CD14-positive monocyte (primary cell): ENCODE results near the gene SLC25A21. TPM values are rescaled to one million over a fixed set of nuclear protein-coding genes. Genes with fewer than 3 reads are reported as not detected.

Experiments
- DNase-seq, 3 donors: peaks; one replicate each; pipeline ENCODE4 v3.0.0-alpha.2; 2011 to 2022
- H2AFZ ChIP-seq: 2 replicates; pipeline ENCODE4 v1.6.0; 2012; ENCODE audit warnings: mild to moderate bottlenecking, low read depth, low read length, inconsistent platforms; ENCODE audit not compliant: insufficient read depth, poor library complexity, severe bottlenecking
- H3K27ac ChIP-seq, 2 donors: 1 replicate in 1 of 2; 2 replicates in 1 of 2; pipeline ENCODE4 v1.5.1; 2012 to 2013; ENCODE audit warnings: low read length in 2 of 2, control low read depth in 1 of 2, inconsistent platforms in 1 of 2, low read depth in 1 of 2, mild to moderate bottlenecking in 1 of 2
- H3K27me3 ChIP-seq, 2 donors: one replicate each; pipeline versions ENCODE4 v1.6.0 to v1.6.1; 2011 to 2013; ENCODE audit warnings: low read length in 2 of 2; ENCODE audit not compliant: control insufficient read depth in 2 of 2, insufficient read depth in 2 of 2
- H3K36me3 ChIP-seq, 2 donors: replicated peaks in 1 of 2; 1 replicate in 1 of 2; 2 replicates in 1 of 2; pipeline versions ENCODE4 v1.5.1 to v1.6.1; 2012 to 2013; ENCODE audit warnings: low read length in 2 of 2, control low read depth in 1 of 2, inconsistent platforms in 1 of 2, mild to moderate bottlenecking in 1 of 2; ENCODE audit not compliant: insufficient read depth in 2 of 2, control insufficient read depth in 1 of 2
- H3K4me1 ChIP-seq, 2 donors: 1 replicate in 1 of 2; 2 replicates in 1 of 2; pipeline versions ENCODE4 v1.5.1 to v1.6.1; 2012 to 2013; ENCODE audit warnings: low read length in 2 of 2, control low read depth in 1 of 2, inconsistent platforms in 1 of 2, mild to moderate bottlenecking in 1 of 2, moderate library complexity in 1 of 2; ENCODE audit not compliant: insufficient read depth in 2 of 2, control insufficient read depth in 1 of 2
- H3K4me2 ChIP-seq: replicated peaks from 2 replicates; pipeline ENCODE3; 2012; ENCODE audit warnings: low read length, moderate library complexity, mild to moderate bottlenecking; ENCODE audit not compliant: poor library complexity, severe bottlenecking; ENCODE audit errors: extremely low read depth
- H3K4me3 ChIP-seq, 3 experiments: fragments of 200-600 bp in 1 of 3; sonication (generic) in 1 of 3; replicated peaks in 1 of 3; 1 replicate in 2 of 3; 2 replicates in 1 of 3; pipeline ENCODE4 v1.5.1; 2011 to 2013; ENCODE audit warnings: low read length in 3 of 3, mild to moderate bottlenecking in 3 of 3, control low read depth in 2 of 3, low read depth in 2 of 3, inconsistent platforms in 1 of 3, moderate library complexity in 1 of 3
- H3K79me2 ChIP-seq: 2 replicates; pipeline ENCODE4 v1.6.0; 2012; ENCODE audit warnings: mild to moderate bottlenecking, control low read depth, inconsistent platforms, low read length, moderate library complexity; ENCODE audit not compliant: insufficient read depth
- H3K9ac ChIP-seq: 2 replicates; pipeline ENCODE4 v1.6.0; 2017; ENCODE audit warnings: low read length, mild to moderate bottlenecking; ENCODE audit not compliant: insufficient read depth, poor library complexity, severe bottlenecking
- H3K9me3 ChIP-seq, 2 donors: replicated peaks in 1 of 2; 1 replicate in 1 of 2; 2 replicates in 1 of 2; pipeline versions ENCODE4 v1.5.1 to v1.6.1; 2012 to 2013; ENCODE audit warnings: low read length in 2 of 2, control low read depth in 1 of 2; ENCODE audit not compliant: control insufficient read depth in 1 of 2, insufficient read depth in 1 of 2
- H4K20me1 ChIP-seq: 2 replicates; pipeline ENCODE4 v1.6.0; 2012; ENCODE audit warnings: mild to moderate bottlenecking, low read length, control low read depth, moderate library complexity; ENCODE audit not compliant: insufficient read depth
- H3K27ac Mint-ChIP-seq, 7 donors: one replicate each; pipeline ENCODE4 v1.8.0; 2020; ENCODE audit warnings: mild to moderate bottlenecking in 7 of 7, mixed read lengths in 7 of 7, moderate library complexity in 6 of 7, inconsistent platforms in 2 of 7
- H3K27me3 Mint-ChIP-seq, 3 donors: one replicate each; pipeline ENCODE4 v1.8.0; 2021 to 2022; ENCODE audit warnings: low read depth in 3 of 3, mild to moderate bottlenecking in 3 of 3, mixed read lengths in 3 of 3, moderate library complexity in 3 of 3, inconsistent platforms in 1 of 3
- H3K36me3 Mint-ChIP-seq, 2 donors: one replicate each; pipeline ENCODE4 v1.8.0; 2020; ENCODE audit warnings: mixed read lengths in 2 of 2, inconsistent platforms in 1 of 2, mild to moderate bottlenecking in 1 of 2
- H3K4me1 Mint-ChIP-seq: one replicate; pipeline ENCODE4 v1.8.0; 2020; ENCODE audit warnings: mild to moderate bottlenecking, mixed read lengths
- H3K4me3 Mint-ChIP-seq, 2 donors: one replicate each; pipeline ENCODE4 v1.8.0; 2020; ENCODE audit warnings: mild to moderate bottlenecking in 2 of 2, mixed read lengths in 2 of 2, moderate library complexity in 1 of 2
- H3K9me3 Mint-ChIP-seq, 7 donors: one replicate each; pipeline ENCODE4 v1.8.0; 2020 to 2022; ENCODE audit warnings: mixed read lengths in 7 of 7, mild to moderate bottlenecking in 6 of 7, moderate library complexity in 6 of 7, inconsistent platforms in 2 of 7
- WGBS: methylation state at CpG from one replicate; pipeline ENCODE4 v1.1.5; 2013; ENCODE audit warnings: missing lambda C conversion rate; ENCODE audit not compliant: insufficient coverage; 5-methylcytosine and 5-hydroxymethylcytosine counted together
- intact Hi-C, 2 donors: fragments of 100-400 bp; cut with micrococcal nuclease; formaldehyde crosslinking; loops; one replicate each; pipeline versions ENCODE4 v1.15.0 to v1.15.1; 2023
- polyA plus RNA-seq, 3 donors: library from polyadenylated mRNA; depleted of rRNA in 1 of 3; unstranded in 2 of 3; stranded (reverse) in 1 of 3; fragments of 300-500 nt in 2 of 3; fragments of >200 nt in 1 of 3; fragmentation: Illumina TruSeq in 2 of 3; gene quantifications; 1 replicate in 2 of 3; 2 replicates in 1 of 3; pipeline ENCODE4 v1.2.3, GENCODE V29; 2012 to 2021
- TF ChIP-seq, protein P1 (sequence below): fragments of 200-600 bp; IDR thresholded peaks from one replicate; pipeline ENCODE4 v1.8.0; 2022; ENCODE audit warnings: antibody characterized with exemption, mild to moderate bottlenecking

Gene SLC25A21
- polyA plus RNA-seq, 3 donors: not detected

DNA sequence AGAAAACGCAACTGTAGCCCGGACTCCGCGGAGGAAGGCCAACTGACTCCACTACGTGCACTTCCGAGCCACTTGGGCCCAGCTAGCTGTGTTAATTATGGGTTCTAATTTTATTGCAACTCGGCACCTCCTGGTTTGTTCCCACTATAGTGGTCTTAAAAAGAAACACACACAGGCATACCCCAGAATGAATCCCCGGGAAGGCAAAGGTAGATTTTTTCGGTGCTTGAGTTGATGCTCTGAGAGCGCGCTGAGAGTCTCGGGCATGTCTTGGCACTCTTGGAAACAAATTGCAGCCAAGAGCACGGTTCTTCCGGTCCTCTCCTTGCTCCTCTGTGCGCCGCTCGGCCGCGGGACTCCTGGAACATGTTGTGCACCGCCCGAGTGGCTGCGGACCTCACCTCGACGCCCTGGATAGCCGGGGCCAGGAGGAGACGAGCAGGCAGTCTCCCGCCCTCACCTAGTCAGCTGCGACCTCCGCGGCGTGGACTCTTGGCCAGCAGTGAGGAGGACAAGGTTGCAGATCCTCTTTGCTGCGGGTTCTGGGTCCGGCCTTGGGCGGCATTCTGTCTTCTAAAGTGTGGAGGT is 517.5 kb downstream of the SLC25A21 start:
- 7% methylated on average over 27 of the region's 34 CpGs for WGBS

DNA sequence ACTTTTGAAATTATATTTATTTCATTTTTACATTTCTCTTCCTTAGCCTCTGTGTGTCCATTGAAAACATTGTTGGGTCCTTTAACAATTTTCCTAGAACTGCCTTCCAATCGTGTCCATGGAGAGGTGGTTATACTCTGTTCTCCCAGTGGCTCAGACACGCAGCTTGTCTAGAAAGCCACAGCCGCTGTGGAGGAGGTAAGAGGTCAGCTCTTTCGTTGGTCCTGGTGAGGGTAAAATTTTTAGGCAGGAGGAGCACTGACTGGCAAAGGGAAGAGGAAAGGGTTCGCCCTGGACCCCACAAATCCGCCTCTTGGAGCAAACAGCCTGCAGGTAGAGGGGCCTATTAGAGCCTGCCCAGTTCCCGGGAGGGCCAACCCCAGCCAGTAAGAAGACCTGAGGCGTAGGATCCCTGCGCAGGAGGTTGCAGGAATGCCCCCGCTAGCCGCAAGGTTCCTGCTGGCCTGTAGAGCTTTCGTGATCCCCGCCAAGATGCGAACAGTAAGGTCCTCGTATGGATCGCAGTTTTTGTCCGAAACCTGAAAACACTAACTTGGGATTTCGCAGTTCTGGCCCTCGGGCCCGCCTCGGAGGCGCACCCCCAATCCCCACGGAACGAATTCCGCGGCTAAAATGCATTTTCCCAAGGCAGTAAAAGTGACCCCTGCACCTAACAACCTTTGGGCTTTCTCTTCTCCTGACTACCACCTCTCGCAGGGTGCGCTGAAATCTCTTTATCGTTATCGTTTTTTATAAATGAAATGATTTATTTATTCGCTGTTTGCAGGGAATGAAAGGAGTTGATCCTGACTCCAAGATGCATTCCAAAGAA is 518.2 kb downstream of the SLC25A21 start:
- Histone ChIP-seq H3K9me3 (peaks cover 26 to 58% of the 10 kb centered on the region in 2 donors), H3K27me3 (peaks cover 90 to 97% of the 10 kb centered on the region in 2 donors), H4K20me1 (no peaks in the 10 kb centered on the region), H3K9ac (no peak overlapping the region), H3K4me1 (peaks cover 0 to 7% of the 10 kb centered on the region in 2 donors), H2AFZ (no peak overlapping the region), H3K36me3 (no peaks in the 10 kb centered on the region), H3K27ac (no peak overlapping the region), H3K4me2 (no peak overlapping the region), H3K4me3 (no peak overlapping the region), H3K79me2 (no peaks in the 10 kb centered on the region)
- 9% methylated on average over 26 of the region's 31 CpGs for WGBS
- H3K27ac Mint-ChIP-seq: no peak overlapping the region
- peaks cover 3 to 18% of the 10 kb centered on the region in 2 donors for H3K36me3 Mint-ChIP-seq
- TF ChIP-seq, protein P1, sequence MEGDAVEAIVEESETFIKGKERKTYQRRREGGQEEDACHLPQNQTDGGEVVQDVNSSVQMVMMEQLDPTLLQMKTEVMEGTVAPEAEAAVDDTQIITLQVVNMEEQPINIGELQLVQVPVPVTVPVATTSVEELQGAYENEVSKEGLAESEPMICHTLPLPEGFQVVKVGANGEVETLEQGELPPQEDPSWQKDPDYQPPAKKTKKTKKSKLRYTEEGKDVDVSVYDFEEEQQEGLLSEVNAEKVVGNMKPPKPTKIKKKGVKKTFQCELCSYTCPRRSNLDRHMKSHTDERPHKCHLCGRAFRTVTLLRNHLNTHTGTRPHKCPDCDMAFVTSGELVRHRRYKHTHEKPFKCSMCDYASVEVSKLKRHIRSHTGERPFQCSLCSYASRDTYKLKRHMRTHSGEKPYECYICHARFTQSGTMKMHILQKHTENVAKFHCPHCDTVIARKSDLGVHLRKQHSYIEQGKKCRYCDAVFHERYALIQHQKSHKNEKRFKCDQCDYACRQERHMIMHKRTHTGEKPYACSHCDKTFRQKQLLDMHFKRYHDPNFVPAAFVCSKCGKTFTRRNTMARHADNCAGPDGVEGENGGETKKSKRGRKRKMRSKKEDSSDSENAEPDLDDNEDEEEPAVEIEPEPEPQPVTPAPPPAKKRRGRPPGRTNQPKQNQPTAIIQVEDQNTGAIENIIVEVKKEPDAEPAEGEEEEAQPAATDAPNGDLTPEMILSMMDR: no peak
- H3K9me3 Mint-ChIP-seq: peaks cover 8 to 41% (median 31%) of the 10 kb centered on the region in 7 donors
- H3K27me3 Mint-ChIP-seq: peaks cover 90 to 99% (median 93%) of the 10 kb centered on the region in 3 donors
- peaks cover 19% of the 10 kb centered on the region for H3K4me1 Mint-ChIP-seq
- H3K4me3 Mint-ChIP-seq: peak overlapping the region in 1 of 2 donors; percentile 70
- intact Hi-C loops: no loop called here
- DNase-seq: no peak

More for the DNA sequence above, 517.5 kb downstream of the SLC25A21 start:
- Histone ChIP-seq H3K4me1 (peaks cover 0 to 7% of the 10 kb centered on the region in 2 donors), H3K9me3 (peaks cover 26 to 65% of the 10 kb centered on the region in 2 donors), H3K79me2 (no peaks in the 10 kb centered on the region), H3K27ac (no peak overlapping the region), H3K36me3 (no peaks in the 10 kb centered on the region), H3K9ac (no peak overlapping the region), H3K4me3 (no peak overlapping the region), H3K4me2 (no peak overlapping the region), H2AFZ (no peak overlapping the region), H3K27me3 (peaks cover 90 to 97% of the 10 kb centered on the region in 2 donors), H4K20me1 (no peaks in the 10 kb centered on the region)
- Mint-ChIP-seq H3K4me3 (peak overlapping the region in 1 of 2 donors; percentile 70), H3K4me1 (peaks cover 19% of the 10 kb centered on the region), H3K27me3 (peaks cover 92 to 99% (median 94%) of the 10 kb centered on the region in 3 donors), H3K9me3 (peaks cover 8 to 47% (median 33%) of the 10 kb centered on the region in 7 donors), H3K36me3 (peaks cover 3 to 20% of the 10 kb centered on the region in 2 donors), H3K27ac (no peak overlapping the region)
- no peak for DNase-seq
- TF ChIP-seq, protein P1: no peak
- intact Hi-C loops: no loop called here
